Astrocyte of the spinal cord (primary cell): Measurements from ENCODE around the gene SMARCD3.

Experiments
- DNase-seq: peaks from one replicate; pipeline ENCODE4 v3.0.0; 2011; ENCODE audit warnings: low read depth, low spot score
- H3K4me3 ChIP-seq: 2 replicates; pipeline ENCODE4 v1.5.1; 2011; ENCODE audit warnings: low read depth, mild to moderate bottlenecking, low read length, moderate library complexity
- in situ Hi-C: cut with HindIII; loops from 2 replicates; pipeline ENCODE4 v1.10.0; 2017; ENCODE audit warnings: low sequenced_read_pairs
- TF ChIP-seq, protein P1 (sequence below): IDR thresholded peaks from 2 replicates; pipeline ENCODE4 v1.5.1; 2012; ENCODE audit warnings: low read depth, mild to moderate bottlenecking, low read length, inconsistent platforms

Gene SMARCD3

DNA sequence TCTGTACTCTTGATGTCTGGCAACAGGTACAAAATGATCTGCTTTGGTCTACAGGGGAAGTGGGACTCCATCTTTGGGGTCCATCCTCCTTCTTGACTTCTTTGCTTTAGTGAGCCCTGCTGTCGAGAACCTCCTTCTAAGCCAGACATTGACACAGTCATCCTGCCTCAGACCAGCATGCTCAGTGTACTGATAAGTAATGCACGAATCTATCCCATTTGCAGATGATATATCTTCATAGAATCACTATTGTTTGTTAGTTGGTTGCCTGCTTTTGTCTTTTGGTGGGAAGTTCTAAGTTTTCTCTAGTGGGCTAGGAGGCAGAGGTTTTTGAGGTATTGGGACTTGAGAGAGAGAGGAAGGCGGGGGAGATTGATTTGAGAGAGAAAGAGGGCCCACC is 47.1 kb downstream of the SMARCD3 start:
- DNase-seq: no peak
- no peak overlapping the region for H3K4me3 ChIP-seq
- in situ Hi-C loops: no loop called here
- TF ChIP-seq, protein P1, sequence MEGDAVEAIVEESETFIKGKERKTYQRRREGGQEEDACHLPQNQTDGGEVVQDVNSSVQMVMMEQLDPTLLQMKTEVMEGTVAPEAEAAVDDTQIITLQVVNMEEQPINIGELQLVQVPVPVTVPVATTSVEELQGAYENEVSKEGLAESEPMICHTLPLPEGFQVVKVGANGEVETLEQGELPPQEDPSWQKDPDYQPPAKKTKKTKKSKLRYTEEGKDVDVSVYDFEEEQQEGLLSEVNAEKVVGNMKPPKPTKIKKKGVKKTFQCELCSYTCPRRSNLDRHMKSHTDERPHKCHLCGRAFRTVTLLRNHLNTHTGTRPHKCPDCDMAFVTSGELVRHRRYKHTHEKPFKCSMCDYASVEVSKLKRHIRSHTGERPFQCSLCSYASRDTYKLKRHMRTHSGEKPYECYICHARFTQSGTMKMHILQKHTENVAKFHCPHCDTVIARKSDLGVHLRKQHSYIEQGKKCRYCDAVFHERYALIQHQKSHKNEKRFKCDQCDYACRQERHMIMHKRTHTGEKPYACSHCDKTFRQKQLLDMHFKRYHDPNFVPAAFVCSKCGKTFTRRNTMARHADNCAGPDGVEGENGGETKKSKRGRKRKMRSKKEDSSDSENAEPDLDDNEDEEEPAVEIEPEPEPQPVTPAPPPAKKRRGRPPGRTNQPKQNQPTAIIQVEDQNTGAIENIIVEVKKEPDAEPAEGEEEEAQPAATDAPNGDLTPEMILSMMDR: no peak

DNA sequence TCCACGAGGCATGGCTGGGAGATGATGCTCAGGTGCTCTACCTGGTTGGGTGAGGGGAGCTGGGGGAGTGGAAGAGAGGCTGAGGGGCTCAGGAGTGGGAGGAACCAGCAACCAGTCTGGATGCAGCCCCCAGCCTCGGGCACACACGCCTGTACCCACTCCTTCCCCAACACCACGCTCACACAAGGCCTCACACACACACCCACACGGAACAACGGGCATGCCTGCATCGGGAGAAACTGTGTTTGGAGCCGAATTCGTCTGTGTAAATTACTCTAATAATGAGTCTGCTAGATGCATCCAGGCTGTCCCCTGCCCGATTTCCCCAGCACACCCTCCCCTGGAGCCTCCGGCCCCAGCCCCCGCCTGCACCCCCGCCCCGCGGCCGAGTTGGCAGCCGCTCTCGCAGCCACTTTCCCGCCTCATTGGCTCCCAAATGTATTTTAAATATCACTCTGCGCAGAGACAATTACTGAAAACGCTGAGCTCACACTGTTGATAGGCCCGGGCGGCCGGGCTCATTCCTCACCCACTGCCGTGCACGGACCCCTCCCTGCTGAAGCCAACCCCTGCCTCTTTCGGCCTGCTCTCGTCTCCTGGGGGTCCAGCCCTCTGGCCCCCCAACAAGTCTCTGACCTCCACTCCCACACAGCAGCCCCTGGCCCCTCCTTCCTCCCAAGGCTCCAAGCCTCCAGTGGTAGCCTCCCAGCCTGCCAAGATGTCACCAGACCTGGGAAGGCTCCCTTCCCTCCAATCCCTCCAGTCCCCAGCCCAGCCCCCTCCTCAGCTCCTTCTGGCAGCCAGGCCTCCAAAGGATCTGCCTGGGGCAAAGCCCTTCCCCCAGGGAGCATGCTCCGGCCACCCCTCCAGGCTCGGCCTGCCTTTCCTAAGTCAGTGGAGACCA is 49.3 kb downstream of the SMARCD3 start:
- no peak overlapping the region for H3K4me3 ChIP-seq
- TF ChIP-seq, protein P1: no peak
- DNase-seq: no peak
- in situ Hi-C loops: no loop called here

GRCh38 chr7:151197932-151198331 is 50.6 kb downstream of the SMARCD3 start:
- in situ Hi-C loops: no loop called here
- no peak for DNase-seq
- TF ChIP-seq, protein P1: no peak
- H3K4me3 ChIP-seq: no peak overlapping the region

DNA sequence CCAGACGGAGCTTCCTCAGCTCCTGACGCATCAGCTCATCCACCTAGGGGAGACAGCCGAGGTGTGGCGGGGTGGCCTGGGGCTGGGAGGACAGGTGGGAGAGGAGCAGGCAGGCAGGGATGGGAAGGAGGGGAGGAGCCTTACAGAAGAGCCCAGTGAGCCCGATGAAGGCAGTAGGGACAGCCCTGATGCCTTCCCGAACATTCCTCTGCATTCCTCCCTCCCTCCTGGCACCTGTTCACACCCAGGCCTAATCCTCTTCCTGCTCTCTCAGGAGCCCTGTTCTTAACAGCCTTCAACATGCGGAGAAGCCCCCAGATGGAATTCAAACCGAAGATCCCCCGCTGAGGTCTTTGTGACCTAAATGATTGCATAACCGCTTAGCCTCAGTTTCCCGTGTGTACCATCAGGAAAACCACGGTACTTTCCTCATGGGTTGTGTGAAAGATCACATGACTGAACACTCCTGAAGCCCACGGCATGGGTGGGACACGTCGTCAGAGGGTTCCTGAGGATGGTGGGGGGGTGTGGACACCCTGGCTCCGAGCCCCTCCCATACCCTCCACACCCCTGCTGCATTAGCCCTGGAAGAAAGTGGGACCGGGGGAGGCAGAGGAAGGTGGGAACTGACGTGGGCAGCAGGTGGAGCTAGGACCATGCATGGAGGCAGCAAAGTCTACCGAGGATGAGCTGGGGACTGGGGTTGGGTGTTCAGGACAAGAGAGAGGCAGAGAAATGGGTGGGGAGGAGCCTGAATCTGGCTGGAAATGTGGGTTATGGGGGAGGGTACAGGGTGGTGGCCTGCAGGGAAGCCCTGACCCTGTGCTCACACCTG is 52.7 kb downstream of the SMARCD3 start:
- no peak overlapping the region for H3K4me3 ChIP-seq
- in situ Hi-C loops: no loop called here
- TF ChIP-seq, protein P1: no peak
- DNase-seq: no peak

GRCh38 chr7:151194188-151194587 is 54.3 kb downstream of the SMARCD3 start:
- in situ Hi-C loops: no loop called here
- TF ChIP-seq, protein P1: no peak
- H3K4me3 ChIP-seq: no peak overlapping the region
- DNase-seq: no peak

GRCh38 chr7:151193203-151193978 is 55.1 kb downstream of the SMARCD3 start:
- no peak overlapping the region for H3K4me3 ChIP-seq
- DNase-seq: no peak
- TF ChIP-seq, protein P1: no peak
- in situ Hi-C loops: no loop called here
